Kidney (tissue), 14 donors: Measurements from ENCODE around the gene GPRC5B. TPM values are rescaled to one million over a fixed set of nuclear protein-coding genes. Genes with fewer than 3 reads are reported as not detected.

ENCODE experiments used
- DNase-seq, 5 donors: peaks; one replicate each; pipeline ENCODE4 v3.0.0-alpha.2; 2013 to 2020
- FAIRE-seq: peaks from 2 replicates; lab custom pipeline; 2012; peaks lifted over from hg19 to GRCh38; lab: Jason Lieb, UNC
- H3K27ac ChIP-seq, 2 donors: one replicate each; pipeline ENCODE4 v1.7.0; 2013; ENCODE audit warnings: low read depth in 2 of 2, low read length in 2 of 2, inconsistent platforms in 1 of 2
- H3K27me3 ChIP-seq: one replicate; pipeline ENCODE4 v1.7.1; 2013; ENCODE audit warnings: low read length, inconsistent platforms; ENCODE audit not compliant: control insufficient read depth, insufficient read depth
- H3K36me3 ChIP-seq, 3 donors: one replicate each; pipeline versions ENCODE4 v1.7.0 to v1.7.1; 2013; ENCODE audit warnings: low read length in 3 of 3, control low read depth in 1 of 3, inconsistent platforms in 1 of 3; ENCODE audit not compliant: insufficient read depth in 3 of 3, control insufficient read depth in 2 of 3
- H3K4me1 ChIP-seq, 3 donors: one replicate each; pipeline versions ENCODE4 v1.7.0 to v1.7.1; 2013; ENCODE audit warnings: low read length in 3 of 3, inconsistent platforms in 1 of 3, low read depth in 1 of 3; ENCODE audit not compliant: control insufficient read depth in 2 of 3, insufficient read depth in 2 of 3
- H3K4me3 ChIP-seq, 3 donors: one replicate each; pipeline versions ENCODE4 v1.7.0 to v1.8.1; 2013; ENCODE audit warnings: low read length in 3 of 3, control low read depth in 1 of 3, inconsistent platforms in 1 of 3
- H3K9ac ChIP-seq, 3 donors: one replicate each; pipeline versions ENCODE4 v1.7.0 to v1.7.1; 2013; ENCODE audit warnings: low read length in 3 of 3, control low read depth in 1 of 3, inconsistent platforms in 1 of 3
- H3K9me3 ChIP-seq, 3 donors: one replicate each; pipeline versions ENCODE4 v1.7.0 to v1.7.1; 2013; ENCODE audit warnings: low read length in 3 of 3, control low read depth in 1 of 3, inconsistent platforms in 1 of 3; ENCODE audit not compliant: control insufficient read depth in 2 of 3, insufficient read depth in 1 of 3
- CTCF ChIP-seq: IDR thresholded peaks from 3 replicates; pipeline ENCODE4 v1.5.1; 2012; ENCODE audit warnings: mild to moderate bottlenecking, moderate library complexity, borderline replicate concordance; ENCODE audit not compliant: insufficient read depth; ENCODE audit errors: extremely low read depth
- intact Hi-C: fragments of 100-400 bp; cut with DNase I; formaldehyde crosslinking; loops from one replicate; pipeline ENCODE4 v1.11.1; 2022
- polyA plus RNA-seq: library from polyadenylated mRNA; stranded (reverse); fragments of 350-450 nt; fragmentation: Illumina TruSeq; extraction: RNeasy Lipid Tissue Mini Kit (QIAGEN cat#74804); gene quantifications from one replicate; pipeline ENCODE4 v1.2.3, GENCODE V29; 2014; ENCODE audit warnings: low read depth, low replicate concordance; ENCODE audit not compliant: insufficient read depth
- total RNA-seq: library from RNA; stranded (reverse); fragmentation: NEBNext Ultra II Directional; extraction: Animal tissue kit (Norgen Biotek cat#: 25700); gene quantifications from one replicate; pipeline ENCODE4 v1.2.1, GENCODE V29; 2021
- donor health status: control.
- donor health status: control.
- donor health status: control.
- donor health status: control.
- donor health status: control.
- donor health status: DM: yes; HTN: yes; CAD: no.
- donor health status: Normal renal cell carcinoma (clear cell type).

GPRC5B gene
- total and polyA plus RNA-seq, 2 donors from 2014 or later = 53.1 to 66.3 TPM

GRCh38 chr16:19907161-19907992 is 22.7 kb upstream of the GPRC5B start:
- H3K27ac ChIP-seq = no peak overlapping the region
- TF ChIP-seq CTCF = peak; percentile 89
- no peak overlapping the region for H3K9ac ChIP-seq
- FAIRE-seq (no peak), DNase-seq (peak; percentile 69 to 83 (median 81))
- no peaks in the 10 kb centered on the region for H3K36me3 ChIP-seq
- intact Hi-C loops = loop anchor here (10.0 kb wide), 1 partner anchor 477 kb away; no protein-coding TSS in a partner anchor
- peak overlapping the region in 2 of 3 donors; percentile 20 to 34 for H3K4me3 ChIP-seq
- no peaks in the 10 kb centered on the region for H3K27me3 ChIP-seq
- H3K9me3 ChIP-seq = no peaks in the 10 kb centered on the region
- peaks cover 0 to 2% (median 0%) of the 10 kb centered on the region in 3 donors for H3K4me1 ChIP-seq

GRCh38 chr16:19901164-19901563 is 16.5 kb upstream of the GPRC5B start:
- no peak for TF ChIP-seq CTCF
- no peaks in the 10 kb centered on the region for H3K9me3 ChIP-seq
- intact Hi-C loops = loop anchor here (10.0 kb wide), 1 partner anchor 484 kb away; no protein-coding TSS in a partner anchor
- H3K27me3 ChIP-seq = no peaks in the 10 kb centered on the region
- no peaks in the 10 kb centered on the region for H3K4me1 ChIP-seq
- DNase-seq (peak in 1 of 5 donors; percentile 22), FAIRE-seq (no peak)
- H3K9ac ChIP-seq = no peak overlapping the region
- no peak overlapping the region for H3K27ac ChIP-seq
- no peaks in the 10 kb centered on the region for H3K36me3 ChIP-seq
- no peak overlapping the region for H3K4me3 ChIP-seq

GRCh38 chr16:19899605-19899955 is 14.9 kb upstream of the GPRC5B start:
- Histone ChIP-seq H3K36me3 (no peaks in the 10 kb centered on the region), H3K27me3 (no peaks in the 10 kb centered on the region), H3K9me3 (no peaks in the 10 kb centered on the region), H3K4me1 (no peaks in the 10 kb centered on the region), H3K4me3 (no peak overlapping the region), H3K27ac (no peak overlapping the region), H3K9ac (no peak overlapping the region)
- DNase-seq (no peak), FAIRE-seq (no peak)
- intact Hi-C loops = no loop called here
- no peak for TF ChIP-seq CTCF
